ENCODE data around the gene SMAD5. TPM values are rescaled to one million over a fixed set of nuclear protein-coding genes. Genes with fewer than 3 reads are reported as not detected.
A peak's percentile ranks its signal among the peaks of the same experiment; 100 is the strongest.

SMAD5 gene
- total RNA-seq (10 to 100 TPM; 35.8 to 49.6 (median 39.8) TPM), polyA plus RNA-seq (10 to 100 TPM in 1 of 3 donors, 1 to 10 TPM in 2; 9.2 to 22.5 (median 9.8) TPM)
- long read RNA-seq, donor 1, full-length matches to known transcripts = 5 of 9 reads
- long read RNA-seq, donor 1, partial matches to known transcripts = 1 of 9 reads
- long read RNA-seq, donor 1, other reads (novel, unspliced or antisense) = 3 of 9 reads
- long read RNA-seq, donor 2, full-length matches to known transcripts = 4 of 15 reads
- long read RNA-seq, donor 2, partial matches to known transcripts = 3 of 15 reads
- long read RNA-seq, donor 2, other reads (novel, unspliced or antisense) = 8 of 15 reads

GRCh38 chr5:136132557-136133221 lies at the start of gene SMAD5:
TSS of gene SMAD5 (plus strand) at chr5:136132845. CDS start at chr5:136153761, 20,916 bp downstream.
- intact Hi-C loops (cut with DNase I) = loop anchor here in 1 of 2 donors (1.0 kb wide), 1 partner anchor 50 kb away; no protein-coding TSS in a partner anchor
- peak; percentile 99 for ATAC-seq

GRCh38 chr5:136084698-136085097 lies 47.9 kb upstream of the SMAD5 start:
- intact Hi-C loops (cut with DNase I) = loop anchor here (5.0 kb wide), 2 partner anchors 88 to 137 kb away; no protein-coding TSS in a partner anchor
- H3K4me1 ChIP-seq = peaks cover 18% of the 10 kb centered on the region
- no peak for ATAC-seq
- no peak overlapping the region for H3K4me3 ChIP-seq
- H3K27ac ChIP-seq = no peak overlapping the region
- TF ChIP-seq, protein P1, sequence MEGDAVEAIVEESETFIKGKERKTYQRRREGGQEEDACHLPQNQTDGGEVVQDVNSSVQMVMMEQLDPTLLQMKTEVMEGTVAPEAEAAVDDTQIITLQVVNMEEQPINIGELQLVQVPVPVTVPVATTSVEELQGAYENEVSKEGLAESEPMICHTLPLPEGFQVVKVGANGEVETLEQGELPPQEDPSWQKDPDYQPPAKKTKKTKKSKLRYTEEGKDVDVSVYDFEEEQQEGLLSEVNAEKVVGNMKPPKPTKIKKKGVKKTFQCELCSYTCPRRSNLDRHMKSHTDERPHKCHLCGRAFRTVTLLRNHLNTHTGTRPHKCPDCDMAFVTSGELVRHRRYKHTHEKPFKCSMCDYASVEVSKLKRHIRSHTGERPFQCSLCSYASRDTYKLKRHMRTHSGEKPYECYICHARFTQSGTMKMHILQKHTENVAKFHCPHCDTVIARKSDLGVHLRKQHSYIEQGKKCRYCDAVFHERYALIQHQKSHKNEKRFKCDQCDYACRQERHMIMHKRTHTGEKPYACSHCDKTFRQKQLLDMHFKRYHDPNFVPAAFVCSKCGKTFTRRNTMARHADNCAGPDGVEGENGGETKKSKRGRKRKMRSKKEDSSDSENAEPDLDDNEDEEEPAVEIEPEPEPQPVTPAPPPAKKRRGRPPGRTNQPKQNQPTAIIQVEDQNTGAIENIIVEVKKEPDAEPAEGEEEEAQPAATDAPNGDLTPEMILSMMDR (IDR thresholded peaks at IDR 0.05) = no peak
- H3K9me3 ChIP-seq = no peaks in the 10 kb centered on the region
- 82 to 100% (median 91%) methylated on average over 1 of the region's 1 CpG for WGBS, 3 donors
- no peaks in the 10 kb centered on the region for H3K36me3 ChIP-seq (ENCODE audit: insufficient read depth in 1 of 2, low read depth in 1 of 2)
- DNase-seq = peak in 1 of 2 donors; percentile 31
- H3K27me3 ChIP-seq (ENCODE audit: insufficient read depth in 3 of 3, low read length in 2 of 3) = no peaks in the 10 kb centered on the region

More at GRCh38 chr5:136132557-136133221, at the start of gene SMAD5:
- Histone ChIP-seq H3K27ac (peak within 1 kb of the TSS; percentile 93), H3K4me1 (peaks cover 36% of the 10 kb centered on the region), H3K36me3 (ENCODE audit: insufficient read depth in 1 of 2, low read depth in 1 of 2) (no peaks in the 10 kb centered on the region), H3K4me3 (peak within 1 kb of the TSS; percentile 91), H3K9me3 (no peaks in the 10 kb centered on the region), H3K27me3 (ENCODE audit: insufficient read depth in 3 of 3, low read length in 2 of 3) (no peaks in the 10 kb centered on the region)
- TF ChIP-seq, protein P1 (IDR thresholded peaks at IDR 0.05) = no peak
- 0 to 1% (median 0%) methylated on average over 45 to 81 of the region's 81 CpGs for WGBS, 3 donors
- DNase-seq = peak; percentile 97 to 98

DNA sequence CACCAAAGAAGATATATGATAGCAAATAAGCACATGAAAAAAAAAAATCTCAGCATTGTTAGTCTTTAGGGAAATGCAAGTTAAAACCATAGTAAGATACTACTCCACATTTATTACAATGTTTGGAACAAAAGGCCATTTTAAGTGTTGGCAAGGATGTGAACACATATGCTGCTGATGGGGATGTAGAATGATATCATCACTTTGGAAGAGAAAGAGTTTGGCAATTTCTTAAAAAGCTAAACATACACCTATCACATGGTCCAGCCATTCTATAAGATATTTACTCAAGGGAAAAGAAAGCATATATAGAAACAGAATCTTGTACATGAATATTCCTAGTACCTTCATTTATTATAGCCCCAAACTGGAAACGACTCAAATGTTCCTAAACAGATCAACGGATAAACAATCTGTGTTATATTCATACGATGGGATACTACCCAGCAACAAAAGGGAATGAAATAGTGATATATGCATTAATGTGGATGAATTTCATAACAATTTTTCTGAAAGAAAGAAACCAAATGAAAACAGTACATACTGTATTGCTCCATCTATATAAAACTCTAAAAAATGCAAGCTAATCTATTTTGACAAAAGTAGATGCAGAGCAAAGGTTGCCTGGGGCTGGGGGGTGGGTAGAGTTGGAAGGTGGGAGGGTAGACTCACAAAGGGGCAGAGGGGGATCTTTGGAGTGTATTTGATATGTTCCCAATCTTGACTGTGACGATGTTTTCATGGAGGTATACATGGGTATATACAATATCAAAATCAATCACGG lies 45.7 kb upstream of the SMAD5 start:
- H3K4me3 ChIP-seq = no peak overlapping the region
- no peaks in the 10 kb centered on the region for H3K27me3 ChIP-seq (ENCODE audit: insufficient read depth in 3 of 3, low read length in 2 of 3)
- DNase-seq = no peak
- WGBS, 3 donors = 74 to 85% (median 82%) methylated on average over 5 of the region's 5 CpGs
- no peak for ATAC-seq
- TF ChIP-seq, protein P1 (IDR thresholded peaks at IDR 0.05) = no peak
- no peaks in the 10 kb centered on the region for H3K9me3 ChIP-seq
- H3K27ac ChIP-seq = peak overlapping the region; percentile 80
- intact Hi-C loops (cut with DNase I) = no loop called here
- no peaks in the 10 kb centered on the region for H3K36me3 ChIP-seq (ENCODE audit: insufficient read depth in 1 of 2, low read depth in 1 of 2)
- H3K4me1 ChIP-seq = peaks cover 15% of the 10 kb centered on the region

GRCh38 chr5:136087961-136088871 lies 44.4 kb upstream of the SMAD5 start:
- ATAC-seq (peak; percentile 92 to 99 (median 97)), DNase-seq (peak; percentile 84 to 88)
- Histone ChIP-seq H3K36me3 (ENCODE audit: insufficient read depth in 1 of 2, low read depth in 1 of 2) (no peaks in the 10 kb centered on the region), H3K27ac (peak overlapping the region; percentile 80), H3K4me3 (peak overlapping the region; percentile 28), H3K9me3 (no peaks in the 10 kb centered on the region), H3K27me3 (ENCODE audit: insufficient read depth in 3 of 3, low read length in 2 of 3) (no peaks in the 10 kb centered on the region), H3K4me1 (peaks cover 13% of the 10 kb centered on the region)
- 31 to 45% (median 39%) methylated on average over 16 of the region's 16 CpGs for WGBS, 3 donors
- intact Hi-C loops (cut with DNase I) = no loop called here
- TF ChIP-seq, protein P1 (IDR thresholded peaks at IDR 0.05) = no peak

Data from psoas muscle (tissue), 8 donors.